Esophagus (tissue), 2 donors: ENCODE results near the gene GAGE12J. TPM values are rescaled to one million over a fixed set of nuclear protein-coding genes. Genes with fewer than 3 reads are reported as not detected.
"Not testable (repeated sequence)": the region's sequence is repeated elsewhere in the genome, so short reads cannot be mapped to it uniquely, and the experiment has no call there.

Source experiments
- H3K27ac ChIP-seq, 2 donors: one replicate each; pipeline ENCODE4 v1.5.1; 2013; ENCODE audit warnings: low read depth in 2 of 2, mild to moderate bottlenecking in 2 of 2, inconsistent platforms in 1 of 2, low read length in 1 of 2, moderate library complexity in 1 of 2
- H3K27me3 ChIP-seq, 2 donors: one replicate each; pipeline ENCODE4 v1.6.1; 2013; ENCODE audit warnings: low read length in 2 of 2, control low read depth in 1 of 2, mild to moderate bottlenecking in 1 of 2; ENCODE audit not compliant: insufficient read depth in 2 of 2, control insufficient read depth in 1 of 2
- H3K36me3 ChIP-seq, 2 donors: one replicate each; pipeline ENCODE4 v1.6.1; 2013; ENCODE audit warnings: low read length in 1 of 2; ENCODE audit not compliant: control insufficient read depth in 2 of 2, insufficient read depth in 2 of 2
- H3K4me1 ChIP-seq, 2 donors: one replicate each; pipeline ENCODE4 v1.6.1; 2013; ENCODE audit warnings: low read length in 1 of 2; ENCODE audit not compliant: control insufficient read depth in 2 of 2, insufficient read depth in 2 of 2
- H3K4me3 ChIP-seq, 2 donors: one replicate each; pipeline ENCODE4 v1.5.1; 2013; ENCODE audit warnings: low read length in 2 of 2, mild to moderate bottlenecking in 2 of 2, low read depth in 1 of 2, moderate library complexity in 1 of 2
- H3K9me3 ChIP-seq, 2 donors: one replicate each; pipeline ENCODE4 v1.6.1; 2013; ENCODE audit warnings: mild to moderate bottlenecking in 2 of 2, low read depth in 1 of 2, low read length in 1 of 2, moderate library complexity in 1 of 2; ENCODE audit not compliant: control insufficient read depth in 2 of 2, insufficient read depth in 1 of 2
- WGBS, 2 donors: extraction: QIAGEN DNeasy Blood & Tissue Kit; methylation state at CpG; one replicate each; pipeline ENCODE4 v1.1.7; 2013; 5-methylcytosine and 5-hydroxymethylcytosine counted together
- polyA plus RNA-seq, 2 donors: library from polyadenylated mRNA; stranded (reverse); fragments of 200-250 nt; gene quantifications; one replicate each; pipeline ENCODE4 v1.2.3, GENCODE V29; 2013
- donor health status: healthy with polysubstance abuse.
- donor health status: Bipolar disorder and iron deficiency.

GAGE12J gene
- polyA plus RNA-seq, 2 donors, result not detected

DNA sequence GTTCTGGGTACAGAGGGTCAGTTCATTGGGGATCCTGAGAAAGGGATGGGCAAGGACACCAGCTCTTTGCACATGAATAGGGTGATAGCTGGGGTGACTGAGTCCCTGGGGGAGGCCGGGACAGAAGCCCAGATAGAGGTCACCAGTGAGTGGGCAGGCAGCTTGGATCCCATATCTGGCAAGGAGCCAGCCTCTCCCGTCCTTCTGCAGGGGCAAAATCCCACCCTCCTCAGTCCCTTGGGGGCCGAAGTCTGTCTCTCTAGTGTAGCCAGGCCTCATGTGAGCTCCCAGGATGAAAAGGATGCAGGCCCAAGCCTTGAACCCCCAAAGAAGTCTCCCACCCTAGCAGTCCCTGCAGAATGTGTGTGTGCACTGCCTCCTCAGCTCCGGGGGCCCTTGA, 35.3 kb upstream of the GAGE12J start:
- H3K36me3 ChIP-seq, result no peaks in the 10 kb centered on the region
- WGBS, 2 donors, result 73 to 84% methylated on average over 4 of the region's 4 CpGs
- no peak overlapping the region for H3K4me3 ChIP-seq

DNA sequence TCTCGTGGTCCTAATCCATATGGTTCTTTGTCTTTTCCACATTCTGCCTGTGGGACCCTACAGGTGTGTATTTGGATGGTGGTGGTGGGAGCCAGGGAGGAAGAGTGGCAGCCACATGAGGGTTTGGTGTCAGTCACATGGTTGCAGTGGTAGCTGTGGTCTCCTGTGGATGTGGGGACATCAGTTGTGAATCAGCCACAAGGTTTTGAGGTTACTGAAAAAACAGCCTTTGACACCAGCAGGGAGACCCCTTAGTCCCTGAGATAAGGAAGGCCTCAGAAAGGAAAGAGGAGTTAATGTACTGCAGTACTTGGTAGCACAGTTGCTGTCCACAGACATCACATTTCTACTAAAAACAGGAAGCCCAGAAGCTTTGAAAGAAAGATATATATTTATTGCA, 34.2 kb upstream of the GAGE12J start:
- no peaks in the 10 kb centered on the region for H3K4me1 ChIP-seq
- H3K4me3 ChIP-seq, result no peak overlapping the region
- WGBS, 2 donors, result 86 to 88% methylated on average over 1 of the region's 1 CpG
- no peaks in the 10 kb centered on the region for H3K36me3 ChIP-seq
- H3K9me3 ChIP-seq, result no peaks in the 10 kb centered on the region
- no peak overlapping the region for H3K27ac ChIP-seq
- H3K27me3 ChIP-seq, result no peaks in the 10 kb centered on the region

More for the DNA sequence above, 35.3 kb upstream of the GAGE12J start:
- H3K27me3 ChIP-seq, result no peaks in the 10 kb centered on the region
- no peak overlapping the region for H3K27ac ChIP-seq
- no peaks in the 10 kb centered on the region for H3K9me3 ChIP-seq
- no peaks in the 10 kb centered on the region for H3K4me1 ChIP-seq

DNA sequence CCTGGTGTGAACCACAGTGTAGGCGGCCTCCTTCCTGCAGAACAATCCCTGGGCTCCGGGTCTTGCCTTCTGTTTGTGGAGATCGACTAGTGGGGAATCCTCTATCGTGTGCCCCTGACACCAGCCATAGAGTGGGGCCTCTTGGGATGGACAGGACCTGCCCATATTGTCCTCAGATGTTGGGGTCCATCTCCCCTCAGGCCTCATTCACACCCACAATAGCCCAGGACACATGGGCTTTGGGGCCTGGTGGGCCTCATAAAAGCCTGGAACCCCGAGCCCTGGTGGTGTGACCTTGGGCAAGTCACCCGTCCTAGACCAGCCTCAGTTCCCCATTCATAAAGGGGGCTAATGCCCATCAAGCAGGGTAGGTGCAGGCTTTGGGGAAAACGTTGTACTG, 31.6 kb upstream of the GAGE12J start:
- H3K9me3 ChIP-seq, result no peaks in the 10 kb centered on the region
- H3K36me3 ChIP-seq, result no peaks in the 10 kb centered on the region
- H3K27ac ChIP-seq, result no peak overlapping the region
- no peaks in the 10 kb centered on the region for H3K27me3 ChIP-seq
- WGBS, 2 donors, result 67 to 78% methylated on average over 7 of the region's 7 CpGs
- no peaks in the 10 kb centered on the region for H3K4me1 ChIP-seq
- no peak overlapping the region for H3K4me3 ChIP-seq

DNA sequence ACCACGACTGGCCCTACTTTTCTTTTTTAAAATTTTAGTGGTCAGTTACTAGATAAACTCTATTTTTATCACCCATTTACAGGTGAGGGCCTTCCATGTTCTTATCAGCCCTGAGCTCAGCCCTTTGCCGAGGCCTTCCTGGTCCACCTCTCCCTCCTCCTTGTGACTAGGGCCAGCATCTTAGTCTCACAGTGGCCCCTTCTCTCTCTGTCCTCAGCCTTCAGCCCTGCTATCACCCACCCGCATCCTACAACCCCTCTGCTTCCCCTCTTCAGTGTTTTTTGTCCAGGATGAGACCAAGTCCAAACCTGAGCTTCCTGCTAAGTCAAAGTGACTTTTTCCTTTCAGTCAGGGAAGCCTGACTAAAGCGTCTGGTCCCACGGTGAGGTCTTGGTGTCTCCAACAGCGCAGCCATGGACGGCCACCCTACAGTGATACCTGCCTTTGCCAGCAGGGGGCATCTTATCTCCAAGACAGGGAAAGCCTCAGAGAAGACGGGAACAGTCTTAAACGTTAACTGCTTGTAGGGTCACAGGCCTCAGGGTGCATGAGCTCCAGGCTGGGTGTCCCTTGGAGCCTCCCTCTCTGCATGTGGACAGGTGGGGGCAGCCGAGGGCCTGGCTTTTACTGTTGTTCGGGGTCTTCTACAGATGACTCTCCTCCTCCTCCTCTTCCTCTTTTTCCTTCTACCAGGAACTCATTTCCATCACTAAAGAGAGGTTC, 30.1 kb upstream of the GAGE12J start:
- 18 to 37% methylated on average over 11 of the region's 11 CpGs for WGBS, 2 donors

DNA sequence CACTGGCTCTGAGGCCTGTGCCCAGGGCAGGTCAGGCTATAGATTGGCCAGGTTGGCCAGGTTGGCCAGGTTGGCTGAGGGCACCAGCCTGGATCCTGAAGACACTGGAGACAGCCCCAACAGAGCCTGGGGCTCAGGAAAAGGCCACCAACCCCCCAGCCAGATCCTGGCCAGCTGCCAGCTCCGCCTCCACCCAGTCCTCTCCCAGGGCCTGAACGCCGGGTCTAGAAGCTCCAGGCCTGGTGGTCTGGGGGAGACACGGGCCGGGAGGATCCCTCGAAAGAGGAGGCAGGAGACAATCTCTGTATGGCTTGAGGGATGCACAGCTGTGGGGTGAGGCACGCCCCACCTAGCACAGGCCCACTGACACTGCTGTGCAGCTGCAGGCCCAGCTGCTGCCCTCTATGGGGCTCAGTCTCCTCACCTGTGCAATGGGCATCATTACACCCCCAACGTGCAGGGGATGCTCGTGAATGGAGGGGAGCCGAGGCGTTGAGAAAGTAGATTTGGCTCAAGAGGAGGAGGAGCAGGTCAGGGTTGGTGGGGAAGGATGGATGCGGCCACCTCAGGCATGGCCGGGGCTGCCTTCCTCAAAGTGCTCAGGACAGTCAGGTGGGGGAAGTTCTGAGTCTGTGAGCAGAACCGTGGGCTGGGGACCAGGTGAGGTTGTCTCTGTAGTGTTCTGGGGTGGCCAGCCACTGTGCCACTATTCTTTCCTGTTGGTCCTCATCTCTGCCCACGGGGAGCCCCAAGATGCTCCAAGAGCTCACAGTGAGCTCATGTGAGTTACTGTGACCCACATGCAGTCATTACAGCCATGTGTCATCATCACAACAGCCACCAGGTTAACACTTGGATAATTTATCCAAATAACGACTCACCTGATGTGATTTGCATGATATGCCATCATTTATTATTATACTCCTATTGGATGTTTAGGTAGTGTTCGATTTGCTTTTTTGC, 29.2 kb upstream of the GAGE12J start:
- no peak overlapping the region for H3K27ac ChIP-seq
- H3K9me3 ChIP-seq, result no peaks in the 10 kb centered on the region
- no peaks in the 10 kb centered on the region for H3K36me3 ChIP-seq
- WGBS, 2 donors, result 78% methylated on average over 17 of the region's 17 CpGs
- H3K27me3 ChIP-seq, result no peaks in the 10 kb centered on the region
- H3K4me1 ChIP-seq, result no peaks in the 10 kb centered on the region
- no peak overlapping the region for H3K4me3 ChIP-seq

More for the DNA sequence above, 30.1 kb upstream of the GAGE12J start:
- no peak overlapping the region for H3K27ac ChIP-seq
- no peak overlapping the region for H3K4me3 ChIP-seq
- H3K36me3 ChIP-seq, result no peaks in the 10 kb centered on the region
- H3K9me3 ChIP-seq, result no peaks in the 10 kb centered on the region
- no peaks in the 10 kb centered on the region for H3K27me3 ChIP-seq
- no peaks in the 10 kb centered on the region for H3K4me1 ChIP-seq

DNA sequence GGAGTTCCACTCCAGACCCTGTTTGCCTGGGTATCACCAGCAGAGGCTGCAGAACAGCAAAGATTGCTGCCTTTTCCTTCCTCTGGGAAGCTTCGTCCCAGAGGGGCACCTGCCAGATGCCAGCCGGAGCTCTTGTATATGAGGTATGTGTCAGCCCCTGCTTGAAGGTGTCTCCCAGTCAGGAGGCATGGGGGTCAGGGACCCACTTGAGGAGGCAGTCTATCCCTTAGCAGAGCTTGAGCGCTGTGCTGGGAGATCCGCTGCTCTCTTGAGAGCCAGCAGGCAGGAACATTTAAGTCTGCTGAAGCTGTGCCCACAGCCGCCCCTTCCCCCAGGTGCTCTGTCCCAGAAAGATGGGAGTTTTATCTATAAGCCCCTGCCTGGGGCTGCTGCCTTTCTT, 22.5 kb upstream of the GAGE12J start:
- 84 to 89% methylated on average over 5 of the region's 5 CpGs for WGBS, 2 donors
- H3K36me3 ChIP-seq, H3K4me3 ChIP-seq, H3K4me1 ChIP-seq, H3K27me3 ChIP-seq, H3K27ac ChIP-seq, H3K9me3 ChIP-seq: not testable (repeated sequence)

DNA sequence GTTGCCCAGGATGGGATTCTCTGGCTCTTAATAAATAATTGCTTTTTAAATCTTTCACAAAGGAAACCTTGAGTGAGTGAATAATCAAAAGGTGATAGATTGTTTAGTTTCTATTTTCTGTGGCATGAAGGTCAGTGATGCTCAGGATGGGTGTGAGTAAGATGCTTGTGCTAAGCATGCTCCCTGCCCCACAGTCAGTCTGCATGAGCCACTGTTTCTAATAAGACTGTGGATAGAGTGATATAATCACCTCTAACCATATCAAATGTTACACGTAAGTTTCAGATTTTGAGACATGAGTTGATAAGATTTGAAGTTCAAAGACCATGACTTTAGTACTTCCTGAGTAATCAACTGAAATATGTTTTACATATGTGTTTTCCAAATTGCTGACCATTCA, 21.1 kb upstream of the GAGE12J start:
- H3K4me1 ChIP-seq, result no peaks in the 10 kb centered on the region
- WGBS, 2 donors, result 77 to 97% methylated on average over 1 of the region's 1 CpG
- no peaks in the 10 kb centered on the region for H3K9me3 ChIP-seq
- no peak overlapping the region for H3K4me3 ChIP-seq
- no peaks in the 10 kb centered on the region for H3K27me3 ChIP-seq
- no peaks in the 10 kb centered on the region for H3K36me3 ChIP-seq
- no peak overlapping the region for H3K27ac ChIP-seq

DNA sequence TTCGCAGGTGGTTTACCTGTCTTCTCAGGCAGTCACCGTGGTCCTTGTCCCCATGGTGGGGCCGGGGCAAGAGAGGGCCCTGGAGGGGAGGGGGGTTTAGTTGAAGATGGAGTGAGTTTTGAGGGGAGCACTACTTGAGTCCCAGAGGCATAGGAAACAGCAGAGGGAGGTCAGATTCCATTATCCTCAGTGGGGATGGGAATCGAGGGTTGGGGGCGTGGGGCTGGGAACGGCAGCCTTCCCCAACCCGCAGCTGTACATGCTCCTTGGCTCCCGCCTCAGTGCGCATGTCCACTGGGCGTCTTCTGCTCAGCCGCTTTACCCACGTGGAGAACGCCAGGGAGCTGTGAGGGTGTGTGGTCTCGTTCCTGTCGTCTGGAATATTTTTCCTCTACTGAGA, 18.5 kb upstream of the GAGE12J start, which contains the start of gene GAGE10:
Gene GAGE10 (plus strand): TSS at position 301 of the 400 bp plus-strand sequence. CDS start 1,214 bp downstream, outside the sequence.
- Histone ChIP-seq H3K4me1 (no peaks in the 10 kb centered on the region), H3K9me3 (no peaks in the 10 kb centered on the region), H3K4me3 (no peak within 1 kb of the TSS), H3K27me3 (no peaks in the 10 kb centered on the region), H3K27ac (no peak within 1 kb of the TSS), H3K36me3 (no peaks in the 10 kb centered on the region)
- 81 to 86% methylated on average over 14 to 15 of the region's 15 CpGs for WGBS, 2 donors

DNA sequence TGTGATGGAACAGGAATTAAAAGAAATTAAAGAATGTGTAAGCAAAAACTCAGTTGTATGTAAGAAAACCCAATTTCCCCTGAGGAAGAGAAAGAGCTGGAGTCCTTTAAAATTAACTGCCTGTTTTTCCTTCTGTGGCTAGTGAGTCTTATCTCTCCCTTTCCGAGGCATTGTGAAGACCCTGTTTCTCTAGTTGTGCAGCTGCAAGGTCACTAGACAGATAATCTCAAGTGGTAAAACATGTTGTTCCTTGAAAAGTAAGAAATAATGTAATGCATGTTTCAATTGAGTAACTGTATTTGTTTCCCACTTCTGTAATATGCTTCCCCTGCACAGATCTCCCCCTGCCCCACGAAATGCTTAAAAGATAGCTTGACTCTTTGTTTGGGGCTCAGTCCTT, 14.1 kb upstream of the GAGE12J start:
- H3K4me1 ChIP-seq, H3K9me3 ChIP-seq, H3K27me3 ChIP-seq, H3K36me3 ChIP-seq, H3K4me3 ChIP-seq, H3K27ac ChIP-seq: not testable (repeated sequence)
- 73 to 89% methylated on average over 2 of the region's 2 CpGs for WGBS, 2 donors
